ENCODE measurements around the gene CAPN11. TPM values are rescaled to one million over a fixed set of nuclear protein-coding genes. Genes with fewer than 3 reads are reported as not detected.
A peak's percentile ranks its signal among the peaks of the same experiment; 100 is the strongest.

Gene CAPN11
- total and polyA plus RNA-seq, 3 donors from 2014 or later, result 20.5 to 115 (median 23.5) TPM

GRCh38 chr6:44233567-44234100 is 75.0 kb downstream of the CAPN11 start:
- no peak for TF ChIP-seq POLR2A (IDR thresholded peaks at IDR 0.05)
- TF ChIP-seq, protein P1, sequence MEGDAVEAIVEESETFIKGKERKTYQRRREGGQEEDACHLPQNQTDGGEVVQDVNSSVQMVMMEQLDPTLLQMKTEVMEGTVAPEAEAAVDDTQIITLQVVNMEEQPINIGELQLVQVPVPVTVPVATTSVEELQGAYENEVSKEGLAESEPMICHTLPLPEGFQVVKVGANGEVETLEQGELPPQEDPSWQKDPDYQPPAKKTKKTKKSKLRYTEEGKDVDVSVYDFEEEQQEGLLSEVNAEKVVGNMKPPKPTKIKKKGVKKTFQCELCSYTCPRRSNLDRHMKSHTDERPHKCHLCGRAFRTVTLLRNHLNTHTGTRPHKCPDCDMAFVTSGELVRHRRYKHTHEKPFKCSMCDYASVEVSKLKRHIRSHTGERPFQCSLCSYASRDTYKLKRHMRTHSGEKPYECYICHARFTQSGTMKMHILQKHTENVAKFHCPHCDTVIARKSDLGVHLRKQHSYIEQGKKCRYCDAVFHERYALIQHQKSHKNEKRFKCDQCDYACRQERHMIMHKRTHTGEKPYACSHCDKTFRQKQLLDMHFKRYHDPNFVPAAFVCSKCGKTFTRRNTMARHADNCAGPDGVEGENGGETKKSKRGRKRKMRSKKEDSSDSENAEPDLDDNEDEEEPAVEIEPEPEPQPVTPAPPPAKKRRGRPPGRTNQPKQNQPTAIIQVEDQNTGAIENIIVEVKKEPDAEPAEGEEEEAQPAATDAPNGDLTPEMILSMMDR (IDR thresholded peaks at IDR 0.05), result no peak
- intact Hi-C loops (cut with DNase I; ENCODE audit: low total_unique reads), result loop anchor here (10.0 kb wide), 1 partner anchor 59 kb away; no protein-coding TSS in a partner anchor
- H3K4me3 ChIP-seq, result no peak overlapping the region
- H3K4me1 ChIP-seq, result peaks cover 43% of the 10 kb centered on the region
- DNase-seq, result no peak
- peak overlapping the region; percentile 52 to 75 for H3K27ac ChIP-seq
- H3K27me3 ChIP-seq, result no peaks in the 10 kb centered on the region
- no peaks in the 10 kb centered on the region for H3K9me3 ChIP-seq
- H3K36me3 ChIP-seq (ENCODE audit: low read depth, missing control alignments), result no peaks in the 10 kb centered on the region
- WGBS, 2 donors, result 55 to 59% methylated on average over 14 of the region's 14 CpGs

Small RNA genes lying within 50 kb of the gene (small RNA-seq; reads per million reads assigned to genes)
- gene RN7SL811P, result 0 reads per million in 2 donors

Other genes starting within 250 kb of the CAPN11 start
- 10 to 100 TPM; 47.6 to 53.5 TPM for gene MRPL14, start 31.4 kb upstream of the CAPN11 start, total RNA-seq
- 86.5 TPM for gene MRPL14, start 31.4 kb upstream of the CAPN11 start, polyA plus RNA-seq (ENCODE audit: insufficient read depth, low read depth, low replicate concordance)
- 100 to 1,000 TPM; 139 to 170 TPM for gene TMEM63B, start 31.3 kb upstream of the CAPN11 start, total RNA-seq
- 79.0 TPM for gene TMEM63B, start 31.3 kb upstream of the CAPN11 start, polyA plus RNA-seq (ENCODE audit: insufficient read depth, low read depth, low replicate concordance)
- gene MYMX, start 58.1 kb downstream of the CAPN11 start, total RNA-seq, result under 1 TPM in 1 of 2 donors, not detected in 1; 0.87 TPM
- gene MYMX, start 58.1 kb downstream of the CAPN11 start, polyA plus RNA-seq (ENCODE audit: insufficient read depth, low read depth, low replicate concordance), result 0.73 TPM
- gene SLC29A1, start 64.8 kb downstream of the CAPN11 start, total RNA-seq, result 10 to 100 TPM; 51.3 to 70.0 TPM
- 41.2 TPM for gene SLC29A1, start 64.8 kb downstream of the CAPN11 start, polyA plus RNA-seq (ENCODE audit: insufficient read depth, low read depth, low replicate concordance)
- 100 to 1,000 TPM; 480 to 610 TPM for gene HSP90AB1, start 88.3 kb downstream of the CAPN11 start, total RNA-seq
- 602 TPM for gene HSP90AB1, start 88.3 kb downstream of the CAPN11 start, polyA plus RNA-seq (ENCODE audit: insufficient read depth, low read depth, low replicate concordance)
- gene SLC35B2, start 98.7 kb downstream of the CAPN11 start, total RNA-seq, result 10 to 100 TPM; 42.4 to 49.8 TPM
- 32.1 TPM for gene SLC35B2, start 98.7 kb downstream of the CAPN11 start, polyA plus RNA-seq (ENCODE audit: insufficient read depth, low read depth, low replicate concordance)
- gene NFKBIE, start 106.7 kb downstream of the CAPN11 start, total RNA-seq, result 10 to 100 TPM; 18.3 to 29.2 TPM
- gene NFKBIE, start 106.7 kb downstream of the CAPN11 start, polyA plus RNA-seq (ENCODE audit: insufficient read depth, low read depth, low replicate concordance), result 13.1 TPM
- gene TMEM151B, start 111.6 kb downstream of the CAPN11 start, total RNA-seq, result 1 to 10 TPM; 1.6 to 2.8 TPM
- 1.3 TPM for gene TMEM151B, start 111.6 kb downstream of the CAPN11 start, polyA plus RNA-seq (ENCODE audit: insufficient read depth, low read depth, low replicate concordance)
- 10 to 100 TPM; 13.4 to 14.6 TPM for gene AARS2, start 154.5 kb downstream of the CAPN11 start, total RNA-seq
- gene AARS2, start 154.5 kb downstream of the CAPN11 start, polyA plus RNA-seq (ENCODE audit: insufficient read depth, low read depth, low replicate concordance), result 6.2 TPM
- 10 to 100 TPM; 10.7 to 13.1 TPM for gene SPATS1, start 183.8 kb downstream of the CAPN11 start, total RNA-seq
- gene SPATS1, start 183.8 kb downstream of the CAPN11 start, polyA plus RNA-seq (ENCODE audit: insufficient read depth, low read depth, low replicate concordance), result 51.7 TPM
- gene CDC5L, start 228.9 kb downstream of the CAPN11 start, total RNA-seq, result 10 to 100 TPM; 20.3 to 20.5 TPM
- gene CDC5L, start 228.9 kb downstream of the CAPN11 start, polyA plus RNA-seq (ENCODE audit: insufficient read depth, low read depth, low replicate concordance), result 19.7 TPM